ENCODE measurements around the gene NOTO. TPM values are rescaled to one million over a fixed set of nuclear protein-coding genes. Genes with fewer than 3 reads are reported as not detected.

Gene NOTO
- total RNA-seq, 3 donors from 2014 or later (not counting 1 experiment from before 2014, with no cell fraction given) = not detected

GRCh38 chr2:73253901-73254300 is 51.5 kb downstream of the NOTO start:
- DNase-seq = no peak
- Mint-ChIP-seq H3K9me3 (no peaks in the 10 kb centered on the region), H3K4me1 (peaks cover 0 to 13% of the 10 kb centered on the region in 2 donors), H3K4me3 (no peak overlapping the region), H3K27ac (no peak overlapping the region), H3K36me3 (peaks cover 18% of the 10 kb centered on the region), H3K27me3 (ENCODE audit: low read depth in 2 of 2) (no peaks in the 10 kb centered on the region)
- Histone ChIP-seq H3K4me3 (ENCODE audit: low read length) (no peak overlapping the region), H3K27me3 (ENCODE audit: control insufficient read depth, insufficient read depth, low read length) (no peaks in the 10 kb centered on the region), H3K9me3 (ENCODE audit: control insufficient read depth, insufficient read depth, low read length) (no peaks in the 10 kb centered on the region), H3K27ac (ENCODE audit: low read length) (no peak overlapping the region), H3K4me1 (ENCODE audit: control insufficient read depth, insufficient read depth, low read length) (no peaks in the 10 kb centered on the region), H3K36me3 (ENCODE audit: control insufficient read depth, insufficient read depth, low read length) (peaks cover 53% of the 10 kb centered on the region)
- no peak for TF ChIP-seq CTCF (IDR thresholded peaks at IDR 0.05)
- intact Hi-C loops (cut with micrococcal nuclease) = no loop called here
- 97% methylated on average over 3 of the region's 3 CpGs for WGBS (ENCODE audit: insufficient coverage)
- no peak for ATAC-seq

GRCh38 chr2:73254343-73255006 is 52.1 kb downstream of the NOTO start:
- ATAC-seq = no peak
- no peaks in the 10 kb centered on the region for H3K4me1 ChIP-seq (ENCODE audit: control insufficient read depth, insufficient read depth, low read length)
- TF ChIP-seq CTCF (IDR thresholded peaks at IDR 0.05) = no peak
- H3K27ac Mint-ChIP-seq = no peak overlapping the region
- H3K9me3 Mint-ChIP-seq = no peaks in the 10 kb centered on the region
- H3K4me3 Mint-ChIP-seq = no peak overlapping the region
- no peaks in the 10 kb centered on the region for H3K27me3 Mint-ChIP-seq (ENCODE audit: low read depth in 2 of 2)
- H3K4me3 ChIP-seq (ENCODE audit: low read length) = no peak overlapping the region
- H3K27me3 ChIP-seq (ENCODE audit: control insufficient read depth, insufficient read depth, low read length) = no peaks in the 10 kb centered on the region
- peaks cover 0 to 11% of the 10 kb centered on the region in 2 donors for H3K4me1 Mint-ChIP-seq
- peaks cover 47% of the 10 kb centered on the region for H3K36me3 ChIP-seq (ENCODE audit: control insufficient read depth, insufficient read depth, low read length)
- peaks cover 14% of the 10 kb centered on the region for H3K36me3 Mint-ChIP-seq
- no peak overlapping the region for H3K27ac ChIP-seq (ENCODE audit: low read length)
- intact Hi-C loops (cut with micrococcal nuclease) = no loop called here
- WGBS (ENCODE audit: insufficient coverage) = 92% methylated on average over 6 of the region's 7 CpGs
- no peaks in the 10 kb centered on the region for H3K9me3 ChIP-seq (ENCODE audit: control insufficient read depth, insufficient read depth, low read length)
- DNase-seq = no peak

DNA sequence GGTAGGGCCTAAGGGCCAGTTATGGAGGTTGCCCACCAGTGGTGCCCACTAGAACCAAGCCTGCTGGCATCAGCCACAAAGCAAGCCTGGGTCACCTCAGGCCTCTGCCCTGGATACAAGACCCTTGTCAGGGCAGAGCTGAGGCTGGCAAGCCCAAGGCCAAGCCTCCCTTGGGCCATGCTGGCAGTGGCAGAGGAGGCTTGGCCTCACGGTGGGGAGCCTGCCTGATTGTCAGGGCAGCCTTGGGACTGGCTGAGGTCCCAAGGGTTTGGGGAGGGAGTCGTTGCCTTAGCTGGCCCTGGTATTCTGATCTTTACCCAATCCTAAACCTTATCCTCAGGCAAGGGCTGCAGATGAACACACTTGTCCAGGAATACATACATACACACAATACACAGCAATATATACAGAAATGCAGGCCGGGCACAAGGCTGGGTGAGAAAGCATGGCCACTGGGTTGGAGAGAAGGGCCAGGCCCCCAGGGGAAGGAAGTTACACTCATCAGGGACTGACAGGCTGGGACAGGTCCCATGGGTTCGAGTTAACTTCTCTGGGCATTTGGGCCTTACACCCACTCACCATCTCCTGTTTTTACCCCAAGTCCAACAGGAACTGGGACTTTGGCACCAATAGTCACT is 52.8 kb downstream of the NOTO start:
- no peak overlapping the region for H3K27ac ChIP-seq (ENCODE audit: low read length)
- no peaks in the 10 kb centered on the region for H3K27me3 ChIP-seq (ENCODE audit: control insufficient read depth, insufficient read depth, low read length)
- no peaks in the 10 kb centered on the region for H3K9me3 Mint-ChIP-seq
- DNase-seq = no peak
- H3K9me3 ChIP-seq (ENCODE audit: control insufficient read depth, insufficient read depth, low read length) = no peaks in the 10 kb centered on the region
- intact Hi-C loops (cut with micrococcal nuclease) = no loop called here
- H3K4me1 Mint-ChIP-seq = peaks cover 0 to 5% of the 10 kb centered on the region in 2 donors
- ATAC-seq = no peak
- 81% methylated on average over 4 of the region's 4 CpGs for WGBS (ENCODE audit: insufficient coverage)
- no peak overlapping the region for H3K27ac Mint-ChIP-seq
- no peak overlapping the region for H3K4me3 ChIP-seq (ENCODE audit: low read length)
- no peaks in the 10 kb centered on the region for H3K27me3 Mint-ChIP-seq (ENCODE audit: low read depth in 2 of 2)
- H3K4me3 Mint-ChIP-seq = no peak overlapping the region
- no peak for TF ChIP-seq CTCF (IDR thresholded peaks at IDR 0.05)
- peaks cover 8% of the 10 kb centered on the region for H3K36me3 Mint-ChIP-seq
- H3K4me1 ChIP-seq (ENCODE audit: control insufficient read depth, insufficient read depth, low read length) = no peaks in the 10 kb centered on the region
- peaks cover 43% of the 10 kb centered on the region for H3K36me3 ChIP-seq (ENCODE audit: control insufficient read depth, insufficient read depth, low read length)
